ENCODE results near the gene CKAP5. TPM values are rescaled to one million over a fixed set of nuclear protein-coding genes. Genes with fewer than 3 reads are reported as not detected.

Gene CKAP5
- total RNA-seq, 3 donors from 2014 or later (not counting 1 experiment from before 2014, with no cell fraction given) = 39.1 to 63.7 (median 46.3) TPM

DNA sequence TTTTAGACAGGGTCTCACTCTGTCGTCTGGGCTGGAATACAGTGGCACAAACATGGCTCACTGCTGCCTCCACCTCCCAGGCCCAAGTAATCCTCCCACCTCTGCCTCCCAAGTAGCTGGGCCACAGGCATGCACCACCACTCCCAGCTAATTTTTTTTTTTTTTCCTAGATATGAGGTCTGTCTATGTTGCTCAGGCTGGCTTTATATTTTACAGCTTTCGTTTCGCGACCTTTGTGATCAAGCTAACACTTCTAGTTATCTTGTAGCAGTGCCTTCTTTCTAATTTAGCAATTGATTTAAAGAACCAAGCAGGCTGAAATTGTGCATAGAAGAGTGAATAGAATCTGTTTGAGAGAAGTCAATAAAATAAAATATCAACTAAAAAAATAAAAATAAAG is 11.3 kb downstream of the CKAP5 start:
- ATAC-seq = no peak
- Histone ChIP-seq H3K4me3 (ENCODE audit: low read length) (no peak overlapping the region), H3K27ac (ENCODE audit: low read length) (no peak overlapping the region), H3K9me3 (ENCODE audit: control insufficient read depth, insufficient read depth, low read length) (no peaks in the 10 kb centered on the region), H3K27me3 (ENCODE audit: control insufficient read depth, insufficient read depth, low read length) (no peaks in the 10 kb centered on the region), H3K36me3 (ENCODE audit: control insufficient read depth, insufficient read depth, low read length) (no peaks in the 10 kb centered on the region), H3K4me1 (ENCODE audit: control insufficient read depth, insufficient read depth, low read length) (no peaks in the 10 kb centered on the region)
- TF ChIP-seq, protein P1, sequence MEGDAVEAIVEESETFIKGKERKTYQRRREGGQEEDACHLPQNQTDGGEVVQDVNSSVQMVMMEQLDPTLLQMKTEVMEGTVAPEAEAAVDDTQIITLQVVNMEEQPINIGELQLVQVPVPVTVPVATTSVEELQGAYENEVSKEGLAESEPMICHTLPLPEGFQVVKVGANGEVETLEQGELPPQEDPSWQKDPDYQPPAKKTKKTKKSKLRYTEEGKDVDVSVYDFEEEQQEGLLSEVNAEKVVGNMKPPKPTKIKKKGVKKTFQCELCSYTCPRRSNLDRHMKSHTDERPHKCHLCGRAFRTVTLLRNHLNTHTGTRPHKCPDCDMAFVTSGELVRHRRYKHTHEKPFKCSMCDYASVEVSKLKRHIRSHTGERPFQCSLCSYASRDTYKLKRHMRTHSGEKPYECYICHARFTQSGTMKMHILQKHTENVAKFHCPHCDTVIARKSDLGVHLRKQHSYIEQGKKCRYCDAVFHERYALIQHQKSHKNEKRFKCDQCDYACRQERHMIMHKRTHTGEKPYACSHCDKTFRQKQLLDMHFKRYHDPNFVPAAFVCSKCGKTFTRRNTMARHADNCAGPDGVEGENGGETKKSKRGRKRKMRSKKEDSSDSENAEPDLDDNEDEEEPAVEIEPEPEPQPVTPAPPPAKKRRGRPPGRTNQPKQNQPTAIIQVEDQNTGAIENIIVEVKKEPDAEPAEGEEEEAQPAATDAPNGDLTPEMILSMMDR (IDR thresholded peaks at IDR 0.05) = no peak
- intact Hi-C loops (cut with micrococcal nuclease) = no loop called here
- Mint-ChIP-seq H3K4me1 (peaks cover 21 to 37% of the 10 kb centered on the region in 2 donors), H3K36me3 (no peaks in the 10 kb centered on the region), H3K27me3 (ENCODE audit: low read depth in 2 of 2) (no peaks in the 10 kb centered on the region), H3K27ac (no peak overlapping the region), H3K9me3 (no peaks in the 10 kb centered on the region), H3K4me3 (no peak overlapping the region)
- no peak for DNase-seq
- 93% methylated on average over 4 of the region's 4 CpGs for WGBS (ENCODE audit: insufficient coverage)

DNA sequence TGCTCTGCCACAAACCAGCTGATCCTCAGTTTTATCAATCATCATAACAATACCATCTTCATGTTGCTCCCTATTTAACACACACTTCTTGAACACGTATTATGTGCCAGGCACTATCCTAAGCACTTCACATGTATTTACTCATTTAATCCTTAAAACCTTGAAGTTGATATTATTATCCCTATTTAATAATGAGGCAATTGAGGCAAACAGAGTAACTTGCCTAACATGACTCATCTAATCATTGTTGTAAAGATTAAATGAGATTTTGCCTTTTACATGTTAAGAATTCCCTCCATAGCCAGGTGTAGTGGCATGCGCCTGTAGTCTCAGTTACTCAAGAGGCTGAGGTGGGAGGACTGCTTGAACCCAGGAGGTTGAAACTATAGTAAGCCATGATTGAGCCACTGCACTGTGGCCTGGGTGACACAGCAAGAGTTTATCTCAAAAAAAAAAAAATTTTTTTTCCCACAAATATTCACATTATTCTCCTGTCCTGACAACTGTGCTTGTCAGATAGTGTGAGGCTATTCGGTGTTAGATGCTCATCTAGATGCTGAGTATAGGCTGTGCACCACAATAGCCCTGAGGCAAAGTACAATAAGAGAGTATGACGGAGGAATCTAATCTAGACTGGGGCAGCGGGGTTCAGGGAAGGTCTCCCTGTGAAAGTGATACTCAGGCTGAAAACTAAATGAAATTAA is 13.4 kb downstream of the CKAP5 start:
- H3K27ac Mint-ChIP-seq = no peak overlapping the region
- DNase-seq (no peak), ATAC-seq (no peak)
- no peak overlapping the region for H3K4me3 ChIP-seq (ENCODE audit: low read length)
- no peaks in the 10 kb centered on the region for H3K9me3 Mint-ChIP-seq
- TF ChIP-seq, protein P1 (IDR thresholded peaks at IDR 0.05) = no peak
- no peak overlapping the region for H3K4me3 Mint-ChIP-seq
- no peaks in the 10 kb centered on the region for H3K4me1 ChIP-seq (ENCODE audit: control insufficient read depth, insufficient read depth, low read length)
- no peaks in the 10 kb centered on the region for H3K36me3 Mint-ChIP-seq
- no peaks in the 10 kb centered on the region for H3K36me3 ChIP-seq (ENCODE audit: control insufficient read depth, insufficient read depth, low read length)
- H3K4me1 Mint-ChIP-seq = peaks cover 15 to 32% of the 10 kb centered on the region in 2 donors
- H3K27me3 ChIP-seq (ENCODE audit: control insufficient read depth, insufficient read depth, low read length) = no peaks in the 10 kb centered on the region
- no peaks in the 10 kb centered on the region for H3K9me3 ChIP-seq (ENCODE audit: control insufficient read depth, insufficient read depth, low read length)
- intact Hi-C loops (cut with micrococcal nuclease) = no loop called here
- H3K27me3 Mint-ChIP-seq (ENCODE audit: low read depth in 2 of 2) = no peaks in the 10 kb centered on the region
- WGBS (ENCODE audit: insufficient coverage) = 90% methylated on average over 5 of the region's 5 CpGs
- H3K27ac ChIP-seq (ENCODE audit: low read length) = no peak overlapping the region

DNA sequence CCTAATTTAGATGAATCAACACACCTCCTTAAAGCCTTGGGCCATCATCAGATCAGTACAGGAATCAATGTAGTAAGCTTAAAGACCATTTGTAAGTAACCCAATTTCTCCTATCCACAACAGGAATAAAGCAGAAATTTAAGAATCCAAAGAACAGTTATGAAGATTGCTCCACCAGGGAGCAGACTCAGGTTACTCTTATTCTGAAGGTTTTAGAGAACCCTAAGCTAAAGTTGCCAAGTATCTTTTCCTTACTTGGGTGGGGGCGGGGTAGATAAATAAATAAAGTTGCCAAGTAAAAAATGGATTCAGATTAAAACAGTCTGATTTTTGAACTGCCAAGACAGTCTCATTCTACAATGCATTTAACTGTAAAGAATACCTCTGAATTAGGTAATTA is 18.1 kb downstream of the CKAP5 start:
- no peak overlapping the region for H3K27ac ChIP-seq (ENCODE audit: low read length)
- peak overlapping the region; percentile 50 to 84 for H3K27ac Mint-ChIP-seq

More for the DNA sequence above, 18.1 kb downstream of the CKAP5 start:
- WGBS (ENCODE audit: insufficient coverage) = no CpG with 5 or more reads among the region's 1 CpG
- Mint-ChIP-seq H3K36me3 (no peaks in the 10 kb centered on the region), H3K9me3 (no peaks in the 10 kb centered on the region), H3K4me3 (peak overlapping the region; percentile 87), H3K4me1 (peaks cover 28 to 33% of the 10 kb centered on the region in 2 donors), H3K27me3 (ENCODE audit: low read depth in 2 of 2) (no peaks in the 10 kb centered on the region)
- no peak for DNase-seq
- H3K36me3 ChIP-seq (ENCODE audit: control insufficient read depth, insufficient read depth, low read length) = no peaks in the 10 kb centered on the region
- H3K4me3 ChIP-seq (ENCODE audit: low read length) = no peak overlapping the region
- TF ChIP-seq, protein P1 (IDR thresholded peaks at IDR 0.05) = no peak
- ATAC-seq = no peak
- peaks cover 13% of the 10 kb centered on the region for H3K4me1 ChIP-seq (ENCODE audit: control insufficient read depth, insufficient read depth, low read length)
- intact Hi-C loops (cut with micrococcal nuclease) = no loop called here
- H3K27me3 ChIP-seq (ENCODE audit: control insufficient read depth, insufficient read depth, low read length) = no peaks in the 10 kb centered on the region
- H3K9me3 ChIP-seq (ENCODE audit: control insufficient read depth, insufficient read depth, low read length) = no peaks in the 10 kb centered on the region

All from natural killer cell (primary cell).